ENCODE measurements around the gene ZNF57. TPM values are rescaled to one million over a fixed set of nuclear protein-coding genes. Genes with fewer than 3 reads are reported as not detected.
A peak's percentile ranks its signal among the peaks of the same experiment; 100 is the strongest.

The ZNF57 gene
- total and polyA plus RNA-seq, 2 of the 13 experiments (the other 11 are each of a cell fraction or from before 2014, with no cell fraction given), result 6.6 to 17.5 TPM

GRCh38 chr19:2865334-2866100, 35.2 kb upstream of the ZNF57 start (continued):
- TF ChIP-seq ZBED4 (CRISPR knock-in tag; IDR thresholded peaks at IDR 0.05; ENCODE audit: borderline replicate concordance), result no peak
- peak; percentile 31; the same call in 1 of the 2 replicates for TF ChIP-seq SAP130 (CRISPR knock-in tag; IDR thresholded peaks at IDR 0.05; ENCODE audit: low read depth)
- TF ChIP-seq EHMT2 (IDR thresholded peaks at IDR 0.05; ENCODE audit: borderline replicate concordance, low read depth, low read length), result no peak
- TF ChIP-seq ZBTB10 (CRISPR knock-in tag; IDR thresholded peaks at IDR 0.05; ENCODE audit: borderline replicate concordance), result no peak
- no peak for TF ChIP-seq POLR2G (IDR thresholded peaks at IDR 0.05; ENCODE audit: low read depth, low read length)
- peak; percentile 34; the same call in 1 of the 2 replicates for TF ChIP-seq NCOA2 (CRISPR knock-in tag; IDR thresholded peaks at IDR 0.05)
- TF ChIP-seq ZBTB43 (CRISPR knock-in tag; conservative IDR thresholded peaks at IDR 0.05), result no peak
- peak in 1 of 2 experiments; percentile 62; a peak in 2 of 4 replicates for TF ChIP-seq ATF4 (CRISPR knock-in tag; IDR thresholded peaks at IDR 0.05)
- TF ChIP-seq CBX5 (CRISPR knock-in tag; IDR thresholded peaks at IDR 0.05; ENCODE audit: borderline replicate concordance), result no peak
- TF ChIP-seq ZUFSP (CRISPR knock-in tag; IDR thresholded peaks at IDR 0.05; ENCODE audit: borderline replicate concordance), result no peak
- TF ChIP-seq CENPT (CRISPR knock-in tag; IDR thresholded peaks at IDR 0.05; ENCODE audit: low read depth), result no peak
- no peak for TF ChIP-seq ZNF589 (CRISPR knock-in tag; conservative IDR thresholded peaks at IDR 0.05)
- TF ChIP-seq DRAP1 (CRISPR knock-in tag; IDR thresholded peaks at IDR 0.05), result no peak
- no peak for TF ChIP-seq SRF (IDR thresholded peaks at IDR 0.05; ENCODE audit: low read depth, low read length)
- no peak for TF ChIP-seq SOX13 (IDR thresholded peaks at IDR 0.05)
- TF ChIP-seq SOX13 (CRISPR knock-in tag; conservative IDR thresholded peaks at IDR 0.05 in 1 of 2, IDR thresholded peaks at IDR 0.05 in 1 of 2), result peak in 1 of 2 experiments; percentile 46; a peak in 1 of 4 replicates
- TF ChIP-seq HMG20A (CRISPR knock-in tag; IDR thresholded peaks at IDR 0.05; ENCODE audit: borderline replicate concordance), result no peak
